Measurements from ENCODE around the gene TOLLIP. TPM values are rescaled to one million over a fixed set of nuclear protein-coding genes. Genes with fewer than 3 reads are reported as not detected.

TOLLIP gene
- total RNA-seq, 1 experiment from 2014 or later = 29.5 TPM

DNA sequence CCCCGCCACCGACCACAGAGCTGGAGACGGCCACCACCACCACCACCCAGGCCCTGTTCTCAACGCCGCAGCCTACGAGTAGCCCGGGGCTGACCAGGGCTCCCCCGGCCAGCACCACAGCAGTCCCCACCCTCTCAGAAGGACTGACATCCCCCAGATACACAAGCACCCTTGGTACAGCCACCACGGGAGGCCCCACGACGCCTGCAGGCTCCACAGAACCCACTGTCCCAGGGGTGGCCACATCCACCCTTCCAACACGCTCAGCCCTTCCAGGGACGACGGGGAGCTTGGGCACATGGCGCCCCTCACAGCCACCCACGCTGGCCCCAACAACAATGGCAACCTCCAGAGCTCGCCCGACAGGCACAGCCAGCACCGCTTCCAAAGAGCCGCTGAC, 67.7 kb downstream of the TOLLIP start:
- BruUV-seq (replicated peaks) = no TSS peak
- ChIA-PET CTCF (no interaction called here), POLR2A (ENCODE audit: unreplicated experiment) (no interaction called here)

DNA sequence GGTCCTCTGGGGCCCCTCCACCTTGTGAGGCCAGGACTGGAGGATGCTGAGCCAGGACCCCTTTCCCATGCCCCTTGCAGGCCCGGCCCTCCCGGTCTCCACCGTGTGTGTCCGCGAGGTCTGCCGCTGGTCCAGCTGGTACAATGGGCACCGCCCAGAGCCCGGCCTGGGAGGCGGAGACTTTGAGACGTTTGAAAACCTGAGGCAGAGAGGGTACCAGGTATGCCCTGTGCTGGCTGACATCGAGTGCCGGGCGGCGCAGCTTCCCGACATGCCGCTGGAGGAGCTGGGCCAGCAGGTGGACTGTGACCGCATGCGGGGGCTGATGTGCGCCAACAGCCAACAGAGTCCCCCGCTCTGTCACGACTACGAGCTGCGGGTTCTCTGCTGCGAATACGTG, 68.7 kb downstream of the TOLLIP start:
- H2AFZ ChIP-seq = no peak overlapping the region
- no peak overlapping the region for H3K4me3 ChIP-seq
- no peaks in the 10 kb centered on the region; the same call in 1 of the 2 replicates for H3F3A ChIP-seq (ENCODE audit: insufficient read depth, low read depth)
- ChIA-PET CTCF (interaction anchor here (0.6 kb wide), 1 partner anchor 305 kb away, joined by 4 read pairs; no protein-coding TSS in a partner anchor), POLR2A (ENCODE audit: unreplicated experiment) (no interaction called here)
- H3K79me2 ChIP-seq (ENCODE audit: low read depth) = no peaks in the 10 kb centered on the region
- H3K9me3 ChIP-seq (ENCODE audit: insufficient read depth, low read depth) = no peaks in the 10 kb centered on the region
- DNase-seq = no peak
- no TSS peak for BruUV-seq (replicated peaks)
- H3K36me3 ChIP-seq (ENCODE audit: low read depth) = no peaks in the 10 kb centered on the region
- no peak for TF ChIP-seq EZH2 (IDR thresholded peaks at IDR 0.05; ENCODE audit: low read depth)
- TF ChIP-seq, protein P1, sequence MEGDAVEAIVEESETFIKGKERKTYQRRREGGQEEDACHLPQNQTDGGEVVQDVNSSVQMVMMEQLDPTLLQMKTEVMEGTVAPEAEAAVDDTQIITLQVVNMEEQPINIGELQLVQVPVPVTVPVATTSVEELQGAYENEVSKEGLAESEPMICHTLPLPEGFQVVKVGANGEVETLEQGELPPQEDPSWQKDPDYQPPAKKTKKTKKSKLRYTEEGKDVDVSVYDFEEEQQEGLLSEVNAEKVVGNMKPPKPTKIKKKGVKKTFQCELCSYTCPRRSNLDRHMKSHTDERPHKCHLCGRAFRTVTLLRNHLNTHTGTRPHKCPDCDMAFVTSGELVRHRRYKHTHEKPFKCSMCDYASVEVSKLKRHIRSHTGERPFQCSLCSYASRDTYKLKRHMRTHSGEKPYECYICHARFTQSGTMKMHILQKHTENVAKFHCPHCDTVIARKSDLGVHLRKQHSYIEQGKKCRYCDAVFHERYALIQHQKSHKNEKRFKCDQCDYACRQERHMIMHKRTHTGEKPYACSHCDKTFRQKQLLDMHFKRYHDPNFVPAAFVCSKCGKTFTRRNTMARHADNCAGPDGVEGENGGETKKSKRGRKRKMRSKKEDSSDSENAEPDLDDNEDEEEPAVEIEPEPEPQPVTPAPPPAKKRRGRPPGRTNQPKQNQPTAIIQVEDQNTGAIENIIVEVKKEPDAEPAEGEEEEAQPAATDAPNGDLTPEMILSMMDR (conservative IDR thresholded peaks at IDR 0.05) = no peak
- 0 out of 2 replicates have a peak, but pooled peaks cover 4% of the 10 kb centered on the region for H3K4me1 ChIP-seq (replicated peaks; ENCODE audit: insufficient read depth)
- H4K20me1 ChIP-seq (ENCODE audit: insufficient read depth) = no peaks in the 10 kb centered on the region
- H3K4me2 ChIP-seq = no peak overlapping the region
- intact Hi-C loops (cut with micrococcal nuclease; ENCODE audit: unreplicated experiment) = no loop called here
- H3K9me2 ChIP-seq (ENCODE audit: insufficient read depth) = no peaks in the 10 kb centered on the region
- H3K27me3 ChIP-seq (ENCODE audit: insufficient read depth, low read depth) = no peaks in the 10 kb centered on the region
- no peak overlapping the region for H3K27ac ChIP-seq

More for the DNA sequence above, 67.7 kb downstream of the TOLLIP start:
- TF ChIP-seq, protein P1 (conservative IDR thresholded peaks at IDR 0.05) = no peak
- no peak for TF ChIP-seq EZH2 (IDR thresholded peaks at IDR 0.05; ENCODE audit: low read depth)
- no peaks in the 10 kb centered on the region for H3K9me2 ChIP-seq (ENCODE audit: insufficient read depth)
- H3K27me3 ChIP-seq (ENCODE audit: insufficient read depth, low read depth) = no peaks in the 10 kb centered on the region
- H3K9me3 ChIP-seq (ENCODE audit: insufficient read depth, low read depth) = no peaks in the 10 kb centered on the region
- H2AFZ ChIP-seq = no peak overlapping the region
- H3K79me2 ChIP-seq (ENCODE audit: low read depth) = no peaks in the 10 kb centered on the region
- no peak overlapping the region for H3K27ac ChIP-seq
- intact Hi-C loops (cut with micrococcal nuclease; ENCODE audit: unreplicated experiment) = no loop called here
- 0 out of 2 replicates have a peak, but pooled peaks cover 4% of the 10 kb centered on the region for H3K4me1 ChIP-seq (replicated peaks; ENCODE audit: insufficient read depth)
- H3K4me3 ChIP-seq = no peak overlapping the region
- DNase-seq = no peak
- no peak overlapping the region for H3K4me2 ChIP-seq
- no peaks in the 10 kb centered on the region; the same call in 1 of the 2 replicates for H3F3A ChIP-seq (ENCODE audit: insufficient read depth, low read depth)
- no peaks in the 10 kb centered on the region for H4K20me1 ChIP-seq (ENCODE audit: insufficient read depth)
- no peaks in the 10 kb centered on the region for H3K36me3 ChIP-seq (ENCODE audit: low read depth)

DNA sequence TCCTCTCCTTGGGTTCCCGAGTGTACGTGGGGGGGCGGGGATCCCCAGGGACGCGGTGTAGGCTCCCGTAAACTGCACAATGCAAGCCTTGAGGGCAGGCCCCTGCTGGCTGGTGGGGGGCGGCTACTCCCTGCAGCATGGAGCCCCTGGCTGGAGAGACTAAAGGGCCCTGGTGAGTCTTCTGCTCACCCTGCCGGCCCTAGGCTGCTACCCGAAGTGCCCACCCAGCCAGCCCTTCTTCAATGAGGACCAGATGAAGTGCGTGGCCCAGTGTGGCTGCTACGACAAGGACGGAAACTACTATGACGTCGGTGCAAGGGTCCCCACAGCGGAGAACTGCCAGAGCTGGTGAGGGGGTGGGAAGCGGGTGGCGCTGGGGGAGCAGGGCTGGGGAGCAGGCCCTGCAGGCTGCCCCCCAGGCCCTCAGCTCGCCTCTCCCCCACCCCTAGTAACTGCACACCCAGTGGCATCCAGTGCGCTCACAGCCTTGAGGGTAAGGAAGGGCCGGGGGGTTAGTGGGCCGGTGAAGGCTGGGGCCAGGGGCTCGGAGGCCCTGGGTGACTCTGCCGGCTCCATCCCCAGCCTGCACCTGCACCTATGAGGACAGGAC, 69.7 kb downstream of the TOLLIP start:
- H3F3A ChIP-seq (ENCODE audit: insufficient read depth, low read depth) = no peaks in the 10 kb centered on the region; the same call in 1 of the 2 replicates
- no peaks in the 10 kb centered on the region for H4K20me1 ChIP-seq (ENCODE audit: insufficient read depth)
- 0 out of 2 replicates have a peak, but pooled peaks cover 4% of the 10 kb centered on the region for H3K4me1 ChIP-seq (replicated peaks; ENCODE audit: insufficient read depth)
- no peaks in the 10 kb centered on the region for H3K9me3 ChIP-seq (ENCODE audit: insufficient read depth, low read depth)
- no peaks in the 10 kb centered on the region for H3K9me2 ChIP-seq (ENCODE audit: insufficient read depth)
- POLR2A ChIA-PET (ENCODE audit: unreplicated experiment) = no interaction called here
- no TSS peak for BruUV-seq (replicated peaks)
- CTCF ChIA-PET = no interaction called here
- no peaks in the 10 kb centered on the region for H3K27me3 ChIP-seq (ENCODE audit: insufficient read depth, low read depth)
- H3K79me2 ChIP-seq (ENCODE audit: low read depth) = no peaks in the 10 kb centered on the region
- TF ChIP-seq, protein P1 (conservative IDR thresholded peaks at IDR 0.05) = no peak
- no peak for TF ChIP-seq EZH2 (IDR thresholded peaks at IDR 0.05; ENCODE audit: low read depth)
- no peak overlapping the region for H3K4me2 ChIP-seq
- no peak overlapping the region for H3K27ac ChIP-seq
- no peak for DNase-seq
- no peak overlapping the region for H2AFZ ChIP-seq
- H3K4me3 ChIP-seq = no peak overlapping the region
- H3K36me3 ChIP-seq (ENCODE audit: low read depth) = no peaks in the 10 kb centered on the region
- intact Hi-C loops (cut with micrococcal nuclease; ENCODE audit: unreplicated experiment) = no loop called here
